ENCODE measurements around the gene RPRD1A.

The RPRD1A gene

GRCh38 chr18:35999925-36000324 lies 67.4 kb downstream of the RPRD1A start:
- TF ChIP-seq FOXP2 (optimal IDR thresholded peaks at IDR 0.05; ENCODE audit: borderline replicate concordance, extremely low read depth, extremely low read length, insufficient read depth): no peak
- TF ChIP-seq TAF1 (IDR thresholded peaks at IDR 0.05; ENCODE audit: borderline replicate concordance, insufficient read depth, low read length): no peak
- no peak for TF ChIP-seq REST (IDR thresholded peaks at IDR 0.05; ENCODE audit: insufficient read depth in 1 of 2, low read depth in 2 of 2, low read length in 2 of 2)
- TF ChIP-seq SIN3A (IDR thresholded peaks at IDR 0.05; ENCODE audit: borderline replicate concordance, insufficient read depth, low read length): no peak

GRCh38 chr18:35998967-35999366 lies 68.4 kb downstream of the RPRD1A start:
- TF ChIP-seq TAF1 (IDR thresholded peaks at IDR 0.05; ENCODE audit: borderline replicate concordance, insufficient read depth, low read length): no peak
- no peak for TF ChIP-seq SIN3A (IDR thresholded peaks at IDR 0.05; ENCODE audit: borderline replicate concordance, insufficient read depth, low read length)
- no peak for TF ChIP-seq POLR2AphosphoS5 (IDR thresholded peaks at IDR 0.05; ENCODE audit: low read depth, low read length)
- no peak for TF ChIP-seq REST (IDR thresholded peaks at IDR 0.05; ENCODE audit: insufficient read depth in 1 of 2, low read depth in 2 of 2, low read length in 2 of 2)
- no peak for TF ChIP-seq FOXP2 (optimal IDR thresholded peaks at IDR 0.05; ENCODE audit: borderline replicate concordance, extremely low read depth, extremely low read length, insufficient read depth)

GRCh38 chr18:35993013-35993412 lies 74.3 kb downstream of the RPRD1A start:
- no peak for TF ChIP-seq TAF1 (IDR thresholded peaks at IDR 0.05; ENCODE audit: borderline replicate concordance, insufficient read depth, low read length)
- no peak for TF ChIP-seq SIN3A (IDR thresholded peaks at IDR 0.05; ENCODE audit: borderline replicate concordance, insufficient read depth, low read length)
- TF ChIP-seq FOXP2 (optimal IDR thresholded peaks at IDR 0.05; ENCODE audit: borderline replicate concordance, extremely low read depth, extremely low read length, insufficient read depth): no peak
- no peak for TF ChIP-seq REST (IDR thresholded peaks at IDR 0.05; ENCODE audit: insufficient read depth in 1 of 2, low read depth in 2 of 2, low read length in 2 of 2)
- no peak for TF ChIP-seq POLR2AphosphoS5 (IDR thresholded peaks at IDR 0.05; ENCODE audit: low read depth, low read length)

GRCh38 chr18:35991696-35992095 lies 75.7 kb downstream of the RPRD1A start:
- TF ChIP-seq SIN3A (IDR thresholded peaks at IDR 0.05; ENCODE audit: borderline replicate concordance, insufficient read depth, low read length): no peak
- TF ChIP-seq TAF1 (IDR thresholded peaks at IDR 0.05; ENCODE audit: borderline replicate concordance, insufficient read depth, low read length): no peak
- no peak for TF ChIP-seq REST (IDR thresholded peaks at IDR 0.05; ENCODE audit: insufficient read depth in 1 of 2, low read depth in 2 of 2, low read length in 2 of 2)
- TF ChIP-seq FOXP2 (optimal IDR thresholded peaks at IDR 0.05; ENCODE audit: borderline replicate concordance, extremely low read depth, extremely low read length, insufficient read depth): no peak
- TF ChIP-seq POLR2AphosphoS5 (IDR thresholded peaks at IDR 0.05; ENCODE audit: low read depth, low read length): no peak

- TF ChIP-seq FOXP2 (optimal IDR thresholded peaks at IDR 0.05; ENCODE audit: borderline replicate concordance, extremely low read depth, extremely low read length, insufficient read depth) (no peak), REST (IDR thresholded peaks at IDR 0.05; ENCODE audit: insufficient read depth in 1 of 2, low read depth in 2 of 2, low read length in 2 of 2) (no peak), POLR2AphosphoS5 (IDR thresholded peaks at IDR 0.05; ENCODE audit: low read depth, low read length) (no peak), SIN3A (IDR thresholded peaks at IDR 0.05; ENCODE audit: borderline replicate concordance, insufficient read depth, low read length) (no peak), TAF1 (IDR thresholded peaks at IDR 0.05; ENCODE audit: borderline replicate concordance, insufficient read depth, low read length) (no peak)
Observed at GRCh38 chr18:35983818-35984217, 83.5 kb downstream of the RPRD1A start.
